ENCODE data around the gene SPTBN5. TPM values are rescaled to one million over a fixed set of nuclear protein-coding genes. Genes with fewer than 3 reads are reported as not detected.

The SPTBN5 gene
- total RNA-seq, 1 donor from 2014 or later, result 3.2 TPM

- Mint-ChIP-seq H3K4me1 (ENCODE audit: unreplicated experiment) (peaks cover 22% of the 10 kb centered on the region), H3K36me3 (ENCODE audit: unreplicated experiment) (peaks cover 25% of the 10 kb centered on the region), H3K27me3 (ENCODE audit: unreplicated experiment) (no peaks in the 10 kb centered on the region), H3K4me3 (ENCODE audit: unreplicated experiment) (no peak overlapping the region), H3K9me3 (ENCODE audit: unreplicated experiment) (no peaks in the 10 kb centered on the region), H3K27ac (ENCODE audit: unreplicated experiment) (no peak overlapping the region)
- DNase-seq (ENCODE audit: extremely low spot score, unreplicated experiment), result no peak
- no peak for TF ChIP-seq CTCF (IDR thresholded peaks at IDR 0.05)
These were observed 13.3 kb upstream of the SPTBN5 start for GRCh38 chr15:41907141-41907540.

- TF ChIP-seq CTCF (IDR thresholded peaks at IDR 0.05), result no peak
- H3K9me3 Mint-ChIP-seq (ENCODE audit: unreplicated experiment), result no peaks in the 10 kb centered on the region
- H3K4me1 Mint-ChIP-seq (ENCODE audit: unreplicated experiment), result peaks cover 22% of the 10 kb centered on the region
- no peak for DNase-seq (ENCODE audit: extremely low spot score, unreplicated experiment)
- H3K4me3 Mint-ChIP-seq (ENCODE audit: unreplicated experiment), result no peak overlapping the region
- H3K36me3 Mint-ChIP-seq (ENCODE audit: unreplicated experiment), result peaks cover 25% of the 10 kb centered on the region
- H3K27ac Mint-ChIP-seq (ENCODE audit: unreplicated experiment), result no peak overlapping the region
- no peaks in the 10 kb centered on the region for H3K27me3 Mint-ChIP-seq (ENCODE audit: unreplicated experiment)
These were observed 12.8 kb upstream of the SPTBN5 start for GRCh38 chr15:41906608-41907007.

- no peaks in the 10 kb centered on the region for H3K9me3 Mint-ChIP-seq (ENCODE audit: unreplicated experiment)
- no peak for DNase-seq (ENCODE audit: extremely low spot score, unreplicated experiment)
- no peak for TF ChIP-seq CTCF (IDR thresholded peaks at IDR 0.05)
- peak overlapping the region; percentile 66 for H3K27ac Mint-ChIP-seq (ENCODE audit: unreplicated experiment)
- H3K4me3 Mint-ChIP-seq (ENCODE audit: unreplicated experiment), result no peak overlapping the region
- H3K4me1 Mint-ChIP-seq (ENCODE audit: unreplicated experiment), result peaks cover 28% of the 10 kb centered on the region
- H3K36me3 Mint-ChIP-seq (ENCODE audit: unreplicated experiment), result peaks cover 24% of the 10 kb centered on the region
- no peaks in the 10 kb centered on the region for H3K27me3 Mint-ChIP-seq (ENCODE audit: unreplicated experiment)
These were observed 11.4 kb upstream of the SPTBN5 start for GRCh38 chr15:41905036-41905793.

- no peak overlapping the region for H3K4me3 Mint-ChIP-seq (ENCODE audit: unreplicated experiment)
- H3K36me3 Mint-ChIP-seq (ENCODE audit: unreplicated experiment), result peaks cover 23% of the 10 kb centered on the region
- peaks cover 28% of the 10 kb centered on the region for H3K4me1 Mint-ChIP-seq (ENCODE audit: unreplicated experiment)
- H3K27ac Mint-ChIP-seq (ENCODE audit: unreplicated experiment), result peak overlapping the region; percentile 66
- peak; percentile 91 for TF ChIP-seq CTCF (IDR thresholded peaks at IDR 0.05)
- DNase-seq (ENCODE audit: extremely low spot score, unreplicated experiment), result no peak
- H3K9me3 Mint-ChIP-seq (ENCODE audit: unreplicated experiment), result no peaks in the 10 kb centered on the region
- no peaks in the 10 kb centered on the region for H3K27me3 Mint-ChIP-seq (ENCODE audit: unreplicated experiment)
These were observed 10.7 kb upstream of the SPTBN5 start for GRCh38 chr15:41904541-41905005.

- Mint-ChIP-seq H3K9me3 (ENCODE audit: unreplicated experiment) (no peaks in the 10 kb centered on the region), H3K4me1 (ENCODE audit: unreplicated experiment) (peaks cover 28% of the 10 kb centered on the region), H3K27me3 (ENCODE audit: unreplicated experiment) (no peaks in the 10 kb centered on the region), H3K4me3 (ENCODE audit: unreplicated experiment) (no peak overlapping the region), H3K36me3 (ENCODE audit: unreplicated experiment) (peaks cover 17% of the 10 kb centered on the region), H3K27ac (ENCODE audit: unreplicated experiment) (no peak overlapping the region)
- no peak for DNase-seq (ENCODE audit: extremely low spot score, unreplicated experiment)
- no peak for TF ChIP-seq CTCF (IDR thresholded peaks at IDR 0.05)
These were observed 9.9 kb upstream of the SPTBN5 start for GRCh38 chr15:41903782-41904181.
